GM21576 (cell line): ENCODE data around the gene USF2.
"Not testable (repeated sequence)": the region's sequence is repeated elsewhere in the genome, so short reads cannot be mapped to it uniquely, and the experiment has no call there.

Experiments used
- ATAC-seq: cut with Tn5 transposase; IDR thresholded peaks from one replicate; pipeline ENCODE4 v1.9.1; 2021; ENCODE audit warnings: mild to moderate bottlenecking, moderate library complexity; ENCODE audit not compliant: unreplicated experiment

Gene USF2

DNA sequence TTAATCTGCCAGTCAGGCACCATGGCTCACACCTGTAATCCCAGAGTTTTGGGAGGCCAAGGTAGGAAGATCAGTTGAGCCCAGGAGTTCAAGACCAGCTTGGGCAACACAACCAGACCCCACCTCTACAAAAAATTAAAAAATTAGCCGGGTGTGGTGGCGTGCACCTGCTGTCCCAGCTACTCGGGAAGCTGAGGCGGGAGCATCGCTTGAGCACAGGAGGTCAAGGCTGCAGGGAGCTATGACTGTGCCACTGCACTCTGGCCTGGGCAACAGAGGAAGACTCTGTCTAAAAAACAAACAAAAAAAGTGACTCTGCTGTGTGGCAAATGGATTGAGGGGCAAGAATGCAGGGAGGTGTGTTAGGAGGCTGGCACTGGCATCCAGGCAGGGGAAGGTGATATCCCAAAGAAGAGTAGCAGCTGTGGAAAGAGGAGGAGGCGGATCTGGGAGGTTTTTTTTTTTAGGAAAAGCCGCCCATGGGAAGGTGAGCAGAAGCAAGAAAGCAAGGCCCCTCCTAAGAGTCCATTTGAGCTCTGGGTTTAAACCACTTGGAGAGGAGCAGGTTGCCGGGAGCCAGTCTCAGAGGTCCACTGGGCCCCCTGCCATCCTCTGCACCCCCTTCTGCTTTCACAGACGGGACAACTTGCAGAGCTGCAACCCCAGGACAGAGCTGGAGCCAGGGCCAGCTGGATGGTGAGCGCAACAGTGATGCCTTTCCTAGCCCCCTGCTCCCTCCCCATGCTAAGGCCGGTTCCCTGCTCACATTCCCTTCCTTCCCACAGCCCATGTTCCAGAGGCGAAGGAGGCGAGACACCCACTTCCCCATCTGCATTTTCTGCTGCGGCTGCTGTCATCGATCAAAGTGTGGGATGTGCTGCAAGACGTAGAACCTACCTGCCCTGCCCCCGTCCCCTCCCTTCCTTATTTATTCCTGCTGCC is 15.7 kb downstream of the USF2 start:
- no peak for ATAC-seq

DNA sequence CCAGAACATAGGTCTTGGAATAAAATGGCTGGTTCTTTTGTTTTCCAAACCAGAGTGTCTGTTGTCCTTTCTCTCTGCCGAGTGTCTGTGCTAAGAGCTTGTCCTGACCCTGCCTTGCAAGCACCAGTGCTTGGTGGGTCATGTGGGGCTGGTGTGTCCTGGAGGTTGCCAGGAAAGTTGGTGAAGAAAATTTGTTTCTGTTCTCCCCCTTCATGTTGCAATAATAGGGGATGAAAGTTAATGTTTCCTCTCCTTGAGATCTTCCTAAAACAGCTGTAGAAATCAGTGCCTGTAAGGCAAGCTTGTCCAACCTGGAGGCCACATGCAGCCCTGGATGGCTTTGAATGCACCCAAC is 16.3 kb downstream of the USF2 start:
- no peak for ATAC-seq

DNA sequence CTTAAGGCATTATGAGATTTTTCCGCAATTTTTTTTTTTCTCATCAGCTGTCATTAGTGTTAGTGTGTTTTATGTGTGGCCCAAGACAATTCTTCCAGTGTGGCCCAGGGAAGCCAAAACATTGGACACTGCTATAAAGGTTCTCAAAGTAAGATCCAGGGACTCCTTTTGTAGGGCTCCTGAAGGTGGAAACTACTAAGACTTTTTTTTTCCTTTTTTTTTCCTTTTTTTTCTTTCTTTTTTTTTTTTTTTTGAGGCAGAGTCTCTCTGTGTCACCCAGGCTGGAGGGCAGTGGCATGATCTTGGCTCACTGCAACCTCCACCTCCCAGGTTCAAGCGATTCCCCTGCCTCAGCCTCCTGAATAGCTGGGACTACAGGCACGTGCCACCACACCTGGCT is 16.7 kb downstream of the USF2 start:
- not testable (repeated sequence) for ATAC-seq

DNA sequence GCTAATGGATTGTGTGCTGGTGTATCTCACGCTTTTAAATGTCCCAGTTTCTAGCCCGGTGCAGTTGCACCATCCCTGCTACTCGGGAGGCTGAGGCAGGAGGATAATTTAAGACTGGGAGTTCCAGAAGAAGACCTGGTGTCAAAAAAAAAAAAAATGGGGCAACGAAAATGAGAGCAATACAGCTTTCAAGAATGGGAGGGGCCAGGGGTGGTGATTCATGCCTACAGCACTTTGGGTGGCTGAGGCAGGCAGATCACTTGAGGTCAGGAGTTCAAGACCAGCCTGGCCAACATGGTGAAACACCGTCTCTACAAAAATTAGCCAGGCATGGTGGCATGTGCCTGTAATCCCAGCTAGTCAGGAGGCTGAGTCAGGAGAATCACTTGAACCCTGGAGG is 17.3 kb downstream of the USF2 start:
- ATAC-seq = not testable (repeated sequence)

- no peak for ATAC-seq
These were observed 19.0 kb downstream of the USF2 start for GRCh38 chr19:35287713-35288112.

DNA sequence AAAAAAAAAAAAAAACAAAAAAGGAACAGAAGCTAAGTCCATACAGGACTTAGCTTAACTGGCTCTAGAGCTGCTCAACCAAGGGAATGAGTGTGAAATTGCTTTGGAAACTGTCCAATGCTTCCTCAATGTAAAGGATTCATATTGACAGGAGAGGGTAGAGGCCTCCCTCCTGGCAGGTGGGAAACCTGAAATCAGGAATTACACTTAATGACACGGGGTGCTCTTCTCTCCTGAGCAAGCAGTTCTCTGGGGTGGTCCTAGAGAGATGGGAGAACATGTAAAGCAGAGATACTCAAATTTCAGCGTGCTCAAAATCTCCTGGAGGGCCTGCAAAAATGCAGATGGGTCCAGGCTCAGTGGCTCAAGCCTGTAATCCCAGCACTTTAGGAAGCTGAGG is 19.6 kb downstream of the USF2 start:
- no peak for ATAC-seq

GRCh38 chr19:35288906-35289305 is 20.1 kb downstream of the USF2 start:
- no peak for ATAC-seq

GRCh38 chr19:35290381-35291127 is 21.8 kb downstream of the USF2 start:
- ATAC-seq = no peak

GRCh38 chr19:35291259-35291658 is 22.5 kb downstream of the USF2 start:
- no peak for ATAC-seq

DNA sequence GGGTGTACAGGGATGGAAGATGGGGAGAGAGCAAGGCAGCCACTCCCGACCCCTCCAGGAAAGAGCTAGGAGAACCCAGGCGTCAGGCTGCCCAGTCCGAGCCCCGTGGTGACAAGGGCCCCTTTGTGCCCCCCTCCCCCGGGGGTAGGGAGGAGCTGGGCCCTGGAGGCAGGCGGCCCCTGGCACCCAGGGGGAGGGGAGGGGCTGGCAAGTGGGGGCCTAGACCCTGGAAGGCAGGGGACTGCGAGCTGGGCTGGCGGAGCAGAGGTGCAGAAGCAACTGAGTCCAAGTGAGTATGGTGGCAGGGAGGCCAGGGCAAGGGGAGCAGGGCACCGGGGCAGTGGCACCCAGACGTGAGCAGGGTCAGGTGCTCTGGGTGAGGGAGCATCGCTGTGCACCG is 23.2 kb downstream of the USF2 start, which contains the start of gene MAG:
Gene MAG (plus strand): TSS at position 246 of the 400 bp plus-strand sequence. CDS start 3,248 bp downstream, outside the sequence.
- no peak for ATAC-seq

GRCh38 chr19:35292421-35293362 is 23.9 kb downstream of the USF2 start:
- no peak for ATAC-seq

DNA sequence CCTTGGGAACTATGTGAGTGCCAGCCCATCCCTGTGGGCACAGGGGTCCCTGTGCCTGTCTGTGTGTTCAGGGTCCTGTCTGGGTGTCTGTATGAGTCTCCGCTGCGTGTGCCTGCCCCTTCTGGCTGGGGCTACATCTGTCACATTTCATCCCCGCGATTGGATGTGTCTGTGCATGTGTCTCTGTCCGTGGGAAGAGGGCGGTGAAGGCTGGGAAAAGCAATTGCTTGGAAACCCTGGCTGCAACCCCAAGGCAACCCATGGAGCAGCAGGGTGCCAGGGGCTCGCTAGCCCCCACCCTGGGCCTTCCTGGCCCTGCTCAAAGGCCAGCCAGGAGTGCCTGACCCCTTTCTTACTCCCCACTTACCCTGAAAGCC is 24.6 kb downstream of the USF2 start:
- no peak for ATAC-seq

DNA sequence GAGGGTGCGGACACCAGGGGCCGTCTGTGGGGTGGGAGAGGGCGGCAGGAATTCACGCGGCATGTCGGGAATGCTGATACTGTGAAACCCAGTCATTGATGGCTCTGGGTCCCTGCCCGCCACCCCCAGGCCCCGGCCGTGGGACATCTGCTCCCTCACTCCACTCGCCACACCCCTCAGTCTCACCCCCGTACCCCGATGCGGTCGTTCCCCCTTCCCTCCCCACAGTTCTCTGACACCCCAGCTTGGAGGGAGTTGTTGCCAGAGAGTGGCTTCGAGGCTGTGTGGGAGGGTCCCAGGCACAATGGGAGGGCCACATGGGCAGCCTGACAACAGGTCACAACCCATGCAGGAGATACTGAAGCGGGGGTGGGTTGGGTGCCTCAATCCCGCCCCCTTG is 25.0 kb downstream of the USF2 start:
- ATAC-seq = no peak

DNA sequence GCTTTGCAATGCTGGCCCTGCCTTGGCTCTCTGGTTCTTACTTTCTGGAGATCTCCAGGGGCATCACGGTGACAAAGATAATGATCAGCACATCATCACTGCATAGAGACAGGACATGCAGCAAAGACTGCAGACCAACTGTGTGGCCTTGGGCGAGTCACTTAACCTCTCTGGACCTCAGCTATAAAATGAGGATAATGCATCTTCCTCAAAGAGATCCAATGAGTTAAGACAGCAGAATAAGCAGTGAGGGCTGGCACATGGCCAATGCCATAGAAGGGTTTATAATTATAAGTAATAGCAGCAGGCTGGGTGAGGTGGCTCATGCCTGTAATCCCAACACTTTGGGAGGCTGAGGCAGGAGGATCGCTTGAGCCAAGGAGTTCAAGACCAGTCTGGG is 25.6 kb downstream of the USF2 start:
- ATAC-seq = no peak

GRCh38 chr19:35294859-35295791 is 26.4 kb downstream of the USF2 start:
- no peak for ATAC-seq

- ATAC-seq = no peak
These were observed 27.2 kb downstream of the USF2 start for GRCh38 chr19:35295792-35296462.

DNA sequence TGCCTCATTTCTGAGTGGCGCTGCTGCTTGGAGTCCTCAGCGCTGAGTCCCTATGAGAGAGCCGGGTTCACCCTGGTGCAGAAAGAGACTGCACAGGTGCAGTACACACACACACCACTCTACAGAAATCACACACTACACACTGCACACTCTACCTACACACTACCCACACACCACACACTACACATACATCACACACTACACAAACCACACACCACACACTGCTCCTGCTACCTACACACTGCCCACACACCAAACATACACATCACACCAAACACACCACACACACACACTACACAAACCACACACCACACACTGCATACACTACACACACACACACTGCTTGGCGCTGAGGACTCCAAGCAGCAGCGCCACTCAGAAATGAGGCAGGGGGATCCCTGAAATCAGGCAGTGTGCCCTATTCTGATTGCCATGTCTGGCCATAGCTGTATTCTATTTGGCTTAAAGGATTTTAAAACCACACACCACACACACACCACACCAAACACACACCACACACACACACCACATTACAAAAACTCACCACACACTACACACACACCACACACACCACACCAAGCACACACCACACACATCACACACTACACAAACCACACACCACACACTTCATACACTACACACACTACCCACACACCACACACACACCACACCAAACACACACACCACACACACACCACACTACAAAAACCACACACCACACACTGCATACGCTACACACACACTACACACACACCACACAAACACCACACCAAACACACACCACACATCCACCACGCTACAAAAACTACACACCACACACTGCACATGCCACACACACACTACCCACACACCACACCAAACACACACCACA is 28.1 kb downstream of the USF2 start:
- ATAC-seq = no peak

DNA sequence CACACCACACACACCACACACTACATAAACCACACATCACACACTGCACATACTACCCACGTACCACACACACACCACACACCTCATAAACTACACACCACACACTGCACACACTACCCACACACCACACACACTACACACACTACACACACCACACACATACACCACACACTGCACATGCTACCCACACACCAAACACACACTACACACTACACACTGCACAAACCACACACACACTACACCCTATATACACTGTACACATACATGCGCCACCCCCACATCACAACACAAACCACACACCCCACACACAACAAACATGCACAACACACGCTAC is 28.7 kb downstream of the USF2 start:
- no peak for ATAC-seq

DNA sequence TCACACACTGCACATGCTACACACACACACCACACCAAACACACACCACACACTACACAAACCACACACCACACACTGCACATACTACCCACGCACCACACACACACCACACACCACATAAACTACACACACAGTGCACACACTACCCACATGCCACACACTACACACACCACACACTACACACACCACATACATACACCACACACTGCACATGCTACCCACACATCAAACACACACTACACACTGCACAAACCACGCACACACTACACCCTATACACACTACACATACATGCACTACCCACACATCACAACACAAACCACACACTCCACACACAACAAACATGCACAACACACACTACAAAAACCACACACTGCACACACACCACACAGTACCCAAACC is 29.2 kb downstream of the USF2 start:
- ATAC-seq = no peak
